ENCODE measurements around the gene MTHFSD.

DNA sequence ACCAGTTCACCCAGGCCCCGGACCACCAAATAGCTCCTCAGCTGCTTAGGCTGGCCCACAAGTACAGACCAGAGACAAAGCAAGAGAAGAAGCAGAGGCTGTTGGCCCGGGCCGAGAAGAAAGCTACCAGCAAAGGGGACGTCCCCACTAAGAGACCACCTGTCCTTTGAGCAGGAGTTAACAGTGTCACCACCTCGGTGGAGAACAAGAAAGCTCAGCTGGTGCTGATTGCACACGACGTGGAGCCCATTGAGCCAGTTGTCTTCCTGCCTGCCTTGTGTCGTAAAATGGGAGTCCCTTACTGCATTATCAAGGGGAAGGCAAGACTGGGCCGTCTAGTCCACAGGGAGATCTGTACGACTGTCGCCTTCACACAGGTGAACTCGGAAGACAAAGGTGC is 29.3 kb downstream of the MTHFSD start:
- TF ChIP-seq, protein P1, sequence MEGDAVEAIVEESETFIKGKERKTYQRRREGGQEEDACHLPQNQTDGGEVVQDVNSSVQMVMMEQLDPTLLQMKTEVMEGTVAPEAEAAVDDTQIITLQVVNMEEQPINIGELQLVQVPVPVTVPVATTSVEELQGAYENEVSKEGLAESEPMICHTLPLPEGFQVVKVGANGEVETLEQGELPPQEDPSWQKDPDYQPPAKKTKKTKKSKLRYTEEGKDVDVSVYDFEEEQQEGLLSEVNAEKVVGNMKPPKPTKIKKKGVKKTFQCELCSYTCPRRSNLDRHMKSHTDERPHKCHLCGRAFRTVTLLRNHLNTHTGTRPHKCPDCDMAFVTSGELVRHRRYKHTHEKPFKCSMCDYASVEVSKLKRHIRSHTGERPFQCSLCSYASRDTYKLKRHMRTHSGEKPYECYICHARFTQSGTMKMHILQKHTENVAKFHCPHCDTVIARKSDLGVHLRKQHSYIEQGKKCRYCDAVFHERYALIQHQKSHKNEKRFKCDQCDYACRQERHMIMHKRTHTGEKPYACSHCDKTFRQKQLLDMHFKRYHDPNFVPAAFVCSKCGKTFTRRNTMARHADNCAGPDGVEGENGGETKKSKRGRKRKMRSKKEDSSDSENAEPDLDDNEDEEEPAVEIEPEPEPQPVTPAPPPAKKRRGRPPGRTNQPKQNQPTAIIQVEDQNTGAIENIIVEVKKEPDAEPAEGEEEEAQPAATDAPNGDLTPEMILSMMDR (IDR thresholded peaks at IDR 0.05), result no peak
- TF ChIP-seq POLR2A (IDR thresholded peaks at IDR 0.05), result no peak
